Gastrocnemius medialis (tissue), 4 donors: ENCODE results near the gene SLX4IP.

Experiments used
- POLR2A ChIP-seq, 2 donors: fragments of 450-650 bp; IDR thresholded peaks; one replicate each; pipeline ENCODE4 v1.6.1; 2017; ENCODE audit warnings: antibody characterized with exemption in 2 of 2, mild to moderate bottlenecking in 2 of 2, moderate library complexity in 2 of 2
- TF ChIP-seq, protein P1 (sequence below), 5 experiments: fragments of 450-650 bp in 3 of 5; fragments of 200-600 bp in 2 of 5; sonication (generic) in 2 of 5; IDR thresholded peaks in 4 of 5; conservative IDR thresholded peaks in 1 of 5; 1 replicate in 4 of 5; 2 replicates in 1 of 5; pipeline ENCODE4 v1.5.1; 2016 to 2019; ENCODE audit warnings: antibody characterized with exemption in 5 of 5, mild to moderate bottlenecking in 3 of 5, moderate library complexity in 3 of 5

DNA sequence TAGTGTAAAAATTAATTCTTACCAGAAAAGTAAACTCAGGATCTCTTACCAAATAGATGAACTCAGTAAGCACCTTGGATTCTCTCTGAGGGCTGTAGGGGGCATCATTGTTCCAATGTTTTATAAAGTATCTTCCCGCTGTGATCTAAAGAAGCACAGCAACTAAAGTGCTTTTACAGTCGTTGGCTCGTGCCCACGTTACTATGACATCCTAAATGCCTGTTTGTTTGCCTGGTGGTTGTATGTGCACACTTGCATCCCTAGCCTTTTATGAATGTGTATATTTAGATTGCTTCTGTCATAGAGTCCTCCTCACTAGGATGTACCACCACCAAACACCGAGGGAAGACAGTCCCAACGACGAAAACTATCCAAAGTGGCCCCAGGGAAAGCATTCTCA, 34.5 kb downstream of the SLX4IP start:
- TF ChIP-seq, protein P1, sequence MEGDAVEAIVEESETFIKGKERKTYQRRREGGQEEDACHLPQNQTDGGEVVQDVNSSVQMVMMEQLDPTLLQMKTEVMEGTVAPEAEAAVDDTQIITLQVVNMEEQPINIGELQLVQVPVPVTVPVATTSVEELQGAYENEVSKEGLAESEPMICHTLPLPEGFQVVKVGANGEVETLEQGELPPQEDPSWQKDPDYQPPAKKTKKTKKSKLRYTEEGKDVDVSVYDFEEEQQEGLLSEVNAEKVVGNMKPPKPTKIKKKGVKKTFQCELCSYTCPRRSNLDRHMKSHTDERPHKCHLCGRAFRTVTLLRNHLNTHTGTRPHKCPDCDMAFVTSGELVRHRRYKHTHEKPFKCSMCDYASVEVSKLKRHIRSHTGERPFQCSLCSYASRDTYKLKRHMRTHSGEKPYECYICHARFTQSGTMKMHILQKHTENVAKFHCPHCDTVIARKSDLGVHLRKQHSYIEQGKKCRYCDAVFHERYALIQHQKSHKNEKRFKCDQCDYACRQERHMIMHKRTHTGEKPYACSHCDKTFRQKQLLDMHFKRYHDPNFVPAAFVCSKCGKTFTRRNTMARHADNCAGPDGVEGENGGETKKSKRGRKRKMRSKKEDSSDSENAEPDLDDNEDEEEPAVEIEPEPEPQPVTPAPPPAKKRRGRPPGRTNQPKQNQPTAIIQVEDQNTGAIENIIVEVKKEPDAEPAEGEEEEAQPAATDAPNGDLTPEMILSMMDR (IDR thresholded peaks at IDR 0.05 in 4 of 5, conservative IDR thresholded peaks at IDR 0.05 in 1 of 5) = peak; percentile 34 to 59 (median 41)
- no peak for TF ChIP-seq POLR2A (IDR thresholded peaks at IDR 0.05)
